ENCODE results near the gene SYNJ2BP. TPM values are rescaled to one million over a fixed set of nuclear protein-coding genes. Genes with fewer than 3 reads are reported as not detected.

SYNJ2BP gene
- total RNA-seq, 1 donor from 2014 or later: 43.1 TPM

DNA sequence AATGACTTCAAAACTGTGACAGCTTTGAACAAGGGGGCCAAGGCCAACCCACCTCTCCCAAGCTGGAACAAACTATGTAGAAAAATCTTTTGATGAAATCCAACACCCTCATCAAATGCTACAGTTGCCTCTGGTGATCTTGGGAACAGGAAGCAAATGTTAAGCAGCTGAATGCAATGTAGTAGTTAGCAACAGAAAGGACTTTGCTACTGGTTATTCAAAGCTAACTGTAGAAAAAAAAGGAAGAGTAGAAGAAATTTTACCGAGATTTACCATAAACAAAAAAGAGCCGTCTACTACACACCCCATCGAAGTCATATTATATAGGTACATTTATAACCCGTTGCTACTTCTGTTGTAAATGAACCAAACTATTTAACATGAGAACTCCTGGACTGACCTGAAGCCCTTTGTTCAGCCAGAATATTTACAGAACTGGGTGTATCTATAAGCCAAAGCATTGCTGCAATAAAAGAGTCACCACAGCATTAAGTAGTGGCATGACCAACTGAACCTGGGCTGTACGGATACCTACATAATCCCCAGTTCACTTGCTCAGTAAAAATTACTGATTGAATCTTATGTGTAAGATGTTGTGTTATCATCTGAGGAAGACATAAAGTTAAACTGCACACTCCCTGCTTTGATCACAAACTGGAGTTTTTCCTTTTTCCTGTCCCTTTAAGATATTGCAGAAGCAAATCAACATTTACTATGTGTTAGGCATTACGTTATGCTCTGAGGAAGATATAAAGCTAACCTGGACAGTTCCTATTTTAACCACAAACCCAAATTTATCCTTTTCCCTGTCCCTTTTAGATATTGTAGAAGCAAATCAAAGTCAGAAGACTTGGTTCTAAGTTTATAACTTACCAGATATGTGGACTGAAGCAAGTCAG is 25.1 kb downstream of the SYNJ2BP start:
- peaks cover 16% of the 10 kb centered on the region for H3K36me3 Mint-ChIP-seq (ENCODE audit: insufficient read depth)
- TF ChIP-seq, protein P1, sequence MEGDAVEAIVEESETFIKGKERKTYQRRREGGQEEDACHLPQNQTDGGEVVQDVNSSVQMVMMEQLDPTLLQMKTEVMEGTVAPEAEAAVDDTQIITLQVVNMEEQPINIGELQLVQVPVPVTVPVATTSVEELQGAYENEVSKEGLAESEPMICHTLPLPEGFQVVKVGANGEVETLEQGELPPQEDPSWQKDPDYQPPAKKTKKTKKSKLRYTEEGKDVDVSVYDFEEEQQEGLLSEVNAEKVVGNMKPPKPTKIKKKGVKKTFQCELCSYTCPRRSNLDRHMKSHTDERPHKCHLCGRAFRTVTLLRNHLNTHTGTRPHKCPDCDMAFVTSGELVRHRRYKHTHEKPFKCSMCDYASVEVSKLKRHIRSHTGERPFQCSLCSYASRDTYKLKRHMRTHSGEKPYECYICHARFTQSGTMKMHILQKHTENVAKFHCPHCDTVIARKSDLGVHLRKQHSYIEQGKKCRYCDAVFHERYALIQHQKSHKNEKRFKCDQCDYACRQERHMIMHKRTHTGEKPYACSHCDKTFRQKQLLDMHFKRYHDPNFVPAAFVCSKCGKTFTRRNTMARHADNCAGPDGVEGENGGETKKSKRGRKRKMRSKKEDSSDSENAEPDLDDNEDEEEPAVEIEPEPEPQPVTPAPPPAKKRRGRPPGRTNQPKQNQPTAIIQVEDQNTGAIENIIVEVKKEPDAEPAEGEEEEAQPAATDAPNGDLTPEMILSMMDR (IDR thresholded peaks at IDR 0.05; ENCODE audit: unreplicated experiment): no peak
- peak overlapping the region; percentile 85 for H3K27ac Mint-ChIP-seq
- peaks cover 5% of the 10 kb centered on the region for H3K9me3 Mint-ChIP-seq (ENCODE audit: low read depth)
- no peak overlapping the region for H3K4me3 Mint-ChIP-seq (ENCODE audit: low read depth)
- DNase-seq (ENCODE audit: low spot score, unreplicated experiment): no peak
- peaks cover 26% of the 10 kb centered on the region for H3K4me1 Mint-ChIP-seq (ENCODE audit: low read depth)
- H3K27me3 Mint-ChIP-seq: no peaks in the 10 kb centered on the region

DNA sequence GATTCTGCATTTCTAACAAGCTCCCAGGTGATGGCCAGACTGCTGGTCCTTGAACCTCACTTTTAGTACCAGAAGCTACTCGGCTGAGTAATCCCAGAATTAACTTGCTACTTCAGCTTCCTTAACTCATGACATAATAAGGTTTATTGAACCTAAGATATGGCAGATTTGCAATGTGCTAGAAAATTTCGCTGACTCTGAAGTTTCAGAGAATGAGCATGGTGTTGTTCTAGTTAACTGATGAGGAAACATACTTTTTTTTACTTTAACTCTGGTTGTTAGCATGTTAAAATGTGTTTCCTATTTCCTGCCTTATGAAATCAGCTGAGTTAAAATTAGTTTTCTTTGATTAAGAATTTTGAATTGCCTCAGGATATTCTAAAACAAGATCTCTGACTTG is 34.4 kb downstream of the SYNJ2BP start:
- no peak for DNase-seq (ENCODE audit: low spot score, unreplicated experiment)
- Mint-ChIP-seq H3K27ac (no peak overlapping the region), H3K4me1 (ENCODE audit: low read depth) (peaks cover 3% of the 10 kb centered on the region), H3K27me3 (no peaks in the 10 kb centered on the region), H3K36me3 (ENCODE audit: insufficient read depth) (peaks cover 8% of the 10 kb centered on the region), H3K4me3 (ENCODE audit: low read depth) (no peak overlapping the region), H3K9me3 (ENCODE audit: low read depth) (no peaks in the 10 kb centered on the region)
- TF ChIP-seq, protein P1 (IDR thresholded peaks at IDR 0.05; ENCODE audit: unreplicated experiment): no peak

DNA sequence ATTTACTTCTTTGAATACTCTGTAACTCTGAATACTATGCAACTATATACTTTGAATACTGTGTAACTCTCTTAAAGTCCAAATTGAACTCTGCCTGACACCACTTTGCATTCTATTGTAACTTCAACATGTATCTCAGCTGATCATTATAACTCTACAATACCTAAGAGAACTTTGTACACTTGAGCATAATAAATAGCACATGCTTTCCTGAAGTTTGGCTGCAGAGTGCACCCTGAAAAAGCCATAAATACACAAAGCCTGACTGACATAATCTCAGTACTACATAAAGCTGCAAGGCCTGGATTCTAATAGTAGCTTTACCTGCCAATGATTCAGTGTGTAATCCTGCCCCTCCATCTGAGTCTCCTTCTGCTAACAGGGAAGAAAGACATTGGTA is 36.1 kb downstream of the SYNJ2BP start:
- no peaks in the 10 kb centered on the region for H3K27me3 Mint-ChIP-seq
- DNase-seq (ENCODE audit: low spot score, unreplicated experiment): no peak
- no peak overlapping the region for H3K27ac Mint-ChIP-seq
- H3K9me3 Mint-ChIP-seq (ENCODE audit: low read depth): no peaks in the 10 kb centered on the region
- no peak overlapping the region for H3K4me3 Mint-ChIP-seq (ENCODE audit: low read depth)
- peaks cover 3% of the 10 kb centered on the region for H3K4me1 Mint-ChIP-seq (ENCODE audit: low read depth)
- H3K36me3 Mint-ChIP-seq (ENCODE audit: insufficient read depth): peaks cover 7% of the 10 kb centered on the region
- TF ChIP-seq, protein P1 (IDR thresholded peaks at IDR 0.05; ENCODE audit: unreplicated experiment): no peak

DNA sequence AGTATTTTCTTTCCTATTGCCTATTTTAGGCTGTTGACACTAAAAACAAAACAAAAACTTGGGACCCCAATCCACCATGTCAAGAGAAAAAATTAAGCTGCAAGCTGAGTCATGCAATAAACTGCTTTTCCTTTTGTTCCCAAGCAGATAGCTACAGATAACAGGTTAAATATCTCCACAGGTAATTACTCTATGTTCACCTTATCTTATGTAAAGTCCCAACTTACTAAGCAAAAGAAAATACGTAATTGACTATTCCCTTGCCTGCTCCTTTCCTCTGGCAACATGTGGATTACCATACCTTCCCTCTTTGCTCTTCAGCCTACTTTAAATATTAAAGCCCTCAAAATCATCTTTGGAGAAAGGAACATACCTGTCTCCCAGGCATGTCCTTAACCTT is 38.2 kb downstream of the SYNJ2BP start:
- no peak for DNase-seq (ENCODE audit: low spot score, unreplicated experiment)
- Mint-ChIP-seq H3K27me3 (no peaks in the 10 kb centered on the region), H3K4me1 (ENCODE audit: low read depth) (peaks cover 3% of the 10 kb centered on the region), H3K36me3 (ENCODE audit: insufficient read depth) (peaks cover 8% of the 10 kb centered on the region), H3K4me3 (ENCODE audit: low read depth) (no peak overlapping the region), H3K27ac (no peak overlapping the region), H3K9me3 (ENCODE audit: low read depth) (no peaks in the 10 kb centered on the region)
- TF ChIP-seq, protein P1 (IDR thresholded peaks at IDR 0.05; ENCODE audit: unreplicated experiment): no peak

Other genes with a start within 250 kb of the SYNJ2BP start
- gene SLC8A3, start 228.1 kb downstream of the SYNJ2BP start, total RNA-seq: 0.43 and 0.89 TPM in 2 replicates
- 58.7 and 63.0 TPM in 2 replicates for gene COX16, start 57.4 kb downstream of the SYNJ2BP start, total RNA-seq
- 0.11 and 0.12 TPM in 2 replicates for gene ADAM21, start 35.1 kb upstream of the SYNJ2BP start, total RNA-seq
- gene ADAM20, start 117.9 kb upstream of the SYNJ2BP start, total RNA-seq: 1.0 and 1.3 TPM in 2 replicates
- 47.1 and 52.2 TPM in 2 replicates for gene MED6, start 183.6 kb upstream of the SYNJ2BP start, total RNA-seq
- 8.2 and 9.0 TPM in 2 replicates for gene TTC9, start 224.8 kb upstream of the SYNJ2BP start, total RNA-seq